Stimulated activated CD4-positive, alpha-beta T cell treated with anti-CD3 and anti-CD28 coated beads, Interleukin-12 subunit alpha, Interleukin-12 subunit beta, amount 100 ng/mL, for 24 hours (primary cell): ENCODE measurements around the gene FOXI2.

ENCODE experiments used
- DNase-seq, 2 experiments: peaks; one replicate each; pipeline ENCODE4 v3.0.0-alpha.2; 2020; ENCODE audit warnings: low read depth in 2 of 2

FOXI2 gene

GRCh38 chr10:127743205-127743604, 6.2 kb downstream of the FOXI2 start:
- no peak for DNase-seq

GRCh38 chr10:127744956-127745355, 8.0 kb downstream of the FOXI2 start:
- DNase-seq = no peak

- no peak for DNase-seq
These were observed 8.9 kb downstream of the FOXI2 start for GRCh38 chr10:127745861-127746260.

GRCh38 chr10:127755753-127756152, 18.8 kb downstream of the FOXI2 start:
- DNase-seq = no peak

GRCh38 chr10:127756264-127756663, 19.3 kb downstream of the FOXI2 start:
- DNase-seq = no peak

- no peak for DNase-seq
These were observed 20.0 kb downstream of the FOXI2 start for GRCh38 chr10:127757033-127757432.

- DNase-seq = no peak
These were observed 22.3 kb downstream of the FOXI2 start for GRCh38 chr10:127759276-127759675.

- DNase-seq = no peak
These were observed 25.9 kb downstream of the FOXI2 start for GRCh38 chr10:127762925-127763324.

- no peak for DNase-seq
These were observed 38.0 kb downstream of the FOXI2 start for GRCh38 chr10:127774766-127775559.

GRCh38 chr10:127776816-127777215, 39.8 kb downstream of the FOXI2 start:
- DNase-seq = no peak

- no peak for DNase-seq
These were observed 44.4 kb downstream of the FOXI2 start for GRCh38 chr10:127781412-127781811.

GRCh38 chr10:127787873-127788272, 50.9 kb downstream of the FOXI2 start:
- DNase-seq = no peak

GRCh38 chr10:127790066-127790624, 53.2 kb downstream of the FOXI2 start:
- DNase-seq = no peak
